ENCODE results near the gene RNF220. TPM values are rescaled to one million over a fixed set of nuclear protein-coding genes. Genes with fewer than 3 reads are reported as not detected.
A peak's percentile ranks its signal among the peaks of the same experiment; 100 is the strongest.

The RNF220 gene
- total and polyA plus RNA-seq, 9 donors, result 54.5 to 63.4 (median 56.7) TPM

GRCh38 chr1:44670751-44671640 lies 265.9 kb downstream of the RNF220 start:
- DNase-seq, result no peak
- H3K9me3 ChIP-seq (replicated peaks; ENCODE audit: control insufficient read depth, low read depth, low read length), result no peaks in the 10 kb centered on the region
- H3K4me1 ChIP-seq (ENCODE audit: control insufficient read depth, insufficient read depth, low read length), result peaks cover 30% of the 10 kb centered on the region
- no peaks in the 10 kb centered on the region for H3K36me3 ChIP-seq (ENCODE audit: control insufficient read depth, insufficient read depth, low read length)
- H3K27ac ChIP-seq (ENCODE audit: low read length), result no peak overlapping the region
- H3K27me3 ChIP-seq (ENCODE audit: control insufficient read depth, insufficient read depth, low read length), result no peaks in the 10 kb centered on the region
- H3K4me3 ChIP-seq (ENCODE audit: low read length), result no peak overlapping the region
- 77% methylated on average over 6 of the region's 10 CpGs for WGBS (ENCODE audit: insufficient coverage)

GRCh38 chr1:44672254-44672955 lies 267.4 kb downstream of the RNF220 start:
- DNase-seq, result peak; percentile 75

GRCh38 chr1:44672961-44673674 lies 268.1 kb downstream of the RNF220 start:
- Histone ChIP-seq H3K9me3 (replicated peaks; ENCODE audit: control insufficient read depth, low read depth, low read length) (no peaks in the 10 kb centered on the region), H3K4me1 (ENCODE audit: control insufficient read depth, insufficient read depth, low read length) (peaks cover 32% of the 10 kb centered on the region), H3K4me3 (ENCODE audit: low read length) (peak overlapping the region; percentile 84), H3K27ac (ENCODE audit: low read length) (peak overlapping the region; percentile 98), H3K36me3 (ENCODE audit: control insufficient read depth, insufficient read depth, low read length) (no peaks in the 10 kb centered on the region), H3K27me3 (ENCODE audit: control insufficient read depth, insufficient read depth, low read length) (no peaks in the 10 kb centered on the region)
- DNase-seq, result peak; percentile 63
- WGBS (ENCODE audit: insufficient coverage), result 100% methylated on average over 2 of the region's 14 CpGs

More at GRCh38 chr1:44672254-44672955, 267.4 kb downstream of the RNF220 start:
- peak overlapping the region; percentile 98 for H3K27ac ChIP-seq (ENCODE audit: low read length)
- WGBS (ENCODE audit: insufficient coverage), result 61% methylated on average over 7 of the region's 13 CpGs
- H3K36me3 ChIP-seq (ENCODE audit: control insufficient read depth, insufficient read depth, low read length), result no peaks in the 10 kb centered on the region
- H3K27me3 ChIP-seq (ENCODE audit: control insufficient read depth, insufficient read depth, low read length), result no peaks in the 10 kb centered on the region
- peaks cover 32% of the 10 kb centered on the region for H3K4me1 ChIP-seq (ENCODE audit: control insufficient read depth, insufficient read depth, low read length)
- H3K4me3 ChIP-seq (ENCODE audit: low read length), result no peak overlapping the region
- no peaks in the 10 kb centered on the region for H3K9me3 ChIP-seq (replicated peaks; ENCODE audit: control insufficient read depth, low read depth, low read length)

GRCh38 chr1:44673675-44674112 lies 268.6 kb downstream of the RNF220 start:
- H3K9me3 ChIP-seq (replicated peaks; ENCODE audit: control insufficient read depth, low read depth, low read length), result no peaks in the 10 kb centered on the region
- H3K27ac ChIP-seq (ENCODE audit: low read length), result peak overlapping the region; percentile 98
- 0% methylated on average over 7 of the region's 16 CpGs for WGBS (ENCODE audit: insufficient coverage)
- H3K4me1 ChIP-seq (ENCODE audit: control insufficient read depth, insufficient read depth, low read length), result peaks cover 32% of the 10 kb centered on the region
- DNase-seq, result no peak
- H3K27me3 ChIP-seq (ENCODE audit: control insufficient read depth, insufficient read depth, low read length), result no peaks in the 10 kb centered on the region
- peak overlapping the region; percentile 84 for H3K4me3 ChIP-seq (ENCODE audit: low read length)
- H3K36me3 ChIP-seq (ENCODE audit: control insufficient read depth, insufficient read depth, low read length), result no peaks in the 10 kb centered on the region

GRCh38 chr1:44674113-44675000 lies 269.3 kb downstream of the RNF220 start, which contains the start of the genes ARMH1 and TMEM53:
ARMH1 (plus strand) TSS chr1:44674714; CDS start chr1:44689698, 14,984 bp downstream.
TMEM53 (minus strand) TSS chr1:44674481; CDS start chr1:44674391, 90 bp downstream.
- WGBS (ENCODE audit: insufficient coverage), result 0% methylated on average over 39 of the region's 56 CpGs
- peak; percentile 99 for DNase-seq
- Histone ChIP-seq H3K27ac (ENCODE audit: low read length) (peak within 1 kb of the TSS; percentile 98), H3K36me3 (ENCODE audit: control insufficient read depth, insufficient read depth, low read length) (no peaks in the 10 kb centered on the region), H3K27me3 (ENCODE audit: control insufficient read depth, insufficient read depth, low read length) (no peaks in the 10 kb centered on the region), H3K4me3 (ENCODE audit: low read length) (peak within 1 kb of the TSS; percentile 84), H3K4me1 (ENCODE audit: control insufficient read depth, insufficient read depth, low read length) (peaks cover 32% of the 10 kb centered on the region), H3K9me3 (replicated peaks; ENCODE audit: control insufficient read depth, low read depth, low read length) (no peaks in the 10 kb centered on the region)

GRCh38 chr1:44675186-44675585 lies 270.1 kb downstream of the RNF220 start:
- 100% methylated on average over 1 of the region's 7 CpGs for WGBS (ENCODE audit: insufficient coverage)
- DNase-seq, result no peak
- H3K36me3 ChIP-seq (ENCODE audit: control insufficient read depth, insufficient read depth, low read length), result no peaks in the 10 kb centered on the region
- H3K4me3 ChIP-seq (ENCODE audit: low read length), result no peak overlapping the region
- H3K4me1 ChIP-seq (ENCODE audit: control insufficient read depth, insufficient read depth, low read length), result peaks cover 32% of the 10 kb centered on the region
- H3K27me3 ChIP-seq (ENCODE audit: control insufficient read depth, insufficient read depth, low read length), result no peaks in the 10 kb centered on the region
- H3K9me3 ChIP-seq (replicated peaks; ENCODE audit: control insufficient read depth, low read depth, low read length), result no peaks in the 10 kb centered on the region
- no peak overlapping the region for H3K27ac ChIP-seq (ENCODE audit: low read length)

GRCh38 chr1:44676484-44677200 lies 271.6 kb downstream of the RNF220 start:
- peak; percentile 68 for DNase-seq

GRCh38 chr1:44677201-44677766 lies 272.2 kb downstream of the RNF220 start:
- peaks cover 25% of the 10 kb centered on the region for H3K4me1 ChIP-seq (ENCODE audit: control insufficient read depth, insufficient read depth, low read length)
- 85% methylated on average over 4 of the region's 6 CpGs for WGBS (ENCODE audit: insufficient coverage)
- H3K9me3 ChIP-seq (replicated peaks; ENCODE audit: control insufficient read depth, low read depth, low read length), result no peaks in the 10 kb centered on the region
- H3K36me3 ChIP-seq (ENCODE audit: control insufficient read depth, insufficient read depth, low read length), result no peaks in the 10 kb centered on the region
- H3K27me3 ChIP-seq (ENCODE audit: control insufficient read depth, insufficient read depth, low read length), result no peaks in the 10 kb centered on the region
- no peak overlapping the region for H3K27ac ChIP-seq (ENCODE audit: low read length)
- no peak for DNase-seq
- H3K4me3 ChIP-seq (ENCODE audit: low read length), result no peak overlapping the region

More at GRCh38 chr1:44676484-44677200, 271.6 kb downstream of the RNF220 start:
- Histone ChIP-seq H3K4me3 (ENCODE audit: low read length) (no peak overlapping the region), H3K9me3 (replicated peaks; ENCODE audit: control insufficient read depth, low read depth, low read length) (no peaks in the 10 kb centered on the region), H3K27ac (ENCODE audit: low read length) (peak overlapping the region; percentile 54), H3K4me1 (ENCODE audit: control insufficient read depth, insufficient read depth, low read length) (peaks cover 30% of the 10 kb centered on the region), H3K27me3 (ENCODE audit: control insufficient read depth, insufficient read depth, low read length) (no peaks in the 10 kb centered on the region), H3K36me3 (ENCODE audit: control insufficient read depth, insufficient read depth, low read length) (no peaks in the 10 kb centered on the region)
- 68% methylated on average over 3 of the region's 5 CpGs for WGBS (ENCODE audit: insufficient coverage)
